SK-N-SH (cell line): Measurements from ENCODE around the gene RAVER1.

Experiments
- CTCF ChIP-seq: fragments of 200-600 bp; sonication (generic); IDR thresholded peaks from 2 replicates; pipeline ENCODE4 v1.6.1; 2017; ENCODE audit warnings: antibody characterized with exemption, mild to moderate bottlenecking, moderate library complexity
- ELF1 ChIP-seq: IDR thresholded peaks from 2 replicates; pipeline ENCODE4 v1.4.0; 2012
- EP300 ChIP-seq, 2 experiments: IDR thresholded peaks; 2 replicates each; pipeline versions ENCODE4 v1.4.0 to v1.6.1; 2012; ENCODE audit warnings: borderline replicate concordance in 1 of 2, low read depth in 1 of 2, low read length in 1 of 2
- EZH2phosphoT487 ChIP-seq: fragments of 200-600 bp; sonication (generic); IDR thresholded peaks from 2 replicates; pipeline ENCODE4 v1.6.1; 2017; ENCODE audit warnings: low read depth, mixed run types, mild to moderate bottlenecking, antibody characterized with exemption, moderate library complexity, borderline replicate concordance
- FOSL2 ChIP-seq: IDR thresholded peaks from 2 replicates; pipeline ENCODE4 v1.4.0; 2012; ENCODE audit warnings: low read depth, mild to moderate bottlenecking, moderate library complexity, borderline replicate concordance
- MEF2A ChIP-seq: IDR thresholded peaks from 2 replicates; pipeline ENCODE4 v1.4.0; 2012; ENCODE audit warnings: low read depth, borderline replicate concordance
- PBX3 ChIP-seq: IDR thresholded peaks from 2 replicates; pipeline ENCODE4; 2012
- POLR2AphosphoS5 ChIP-seq: IDR thresholded peaks from 2 replicates; pipeline ENCODE4 v1.6.1; 2012; ENCODE audit warnings: low read depth, low read length
- RAD21 ChIP-seq: IDR thresholded peaks from 2 replicates; pipeline ENCODE4 v1.6.1; 2012; ENCODE audit warnings: mild to moderate bottlenecking, low read length
- RFX5 ChIP-seq: IDR thresholded peaks from 2 replicates; pipeline ENCODE4 v1.6.1; 2012; ENCODE audit warnings: mild to moderate bottlenecking, improper control_type of control experiment, low read length
- SIN3A ChIP-seq: IDR thresholded peaks from 2 replicates; pipeline ENCODE4 v1.6.1; 2012; ENCODE audit warnings: low read depth, mild to moderate bottlenecking, low read length, moderate library complexity, borderline replicate concordance
- TAF1 ChIP-seq: IDR thresholded peaks from 2 replicates; pipeline ENCODE4 v1.6.1; 2012; ENCODE audit warnings: low read depth, mild to moderate bottlenecking, low read length, moderate library complexity, borderline replicate concordance
- TCF12 ChIP-seq: IDR thresholded peaks from 2 replicates; pipeline ENCODE4 v1.4.0; 2012

- TF ChIP-seq CTCF = no peak
- TF ChIP-seq ELF1 = no peak
- no peak for TF ChIP-seq EZH2phosphoT487
- TF ChIP-seq PBX3 = no peak
- no peak for TF ChIP-seq FOSL2
- no peak for TF ChIP-seq POLR2AphosphoS5
- TF ChIP-seq RAD21 = no peak
- TF ChIP-seq RFX5 = no peak
- no peak for TF ChIP-seq SIN3A
- no peak for TF ChIP-seq TAF1
- no peak for TF ChIP-seq MEF2A
- TF ChIP-seq TCF12 = no peak
- no peak for TF ChIP-seq EP300 (IDR thresholded peaks at IDR 0.05; ENCODE audit: borderline replicate concordance in 1 of 2, low read depth in 1 of 2, low read length in 1 of 2)
Observed at GRCh38 chr19:10339977-10340376, 6.6 kb upstream of the RAVER1 start.
